A549 treated with AZD9567 at 1 μM for 4 hours (cell line): ENCODE results near the gene AGBL1. TPM values are rescaled to one million over a fixed set of nuclear protein-coding genes. Genes with fewer than 3 reads are reported as not detected.

Experiments used
- total RNA-seq: library from RNA; stranded (reverse); fragments of 200-300 nt; extraction: Qiagen RNA extraction; gene quantifications from 5 replicates; pipeline ENCODE4 v1.2.3, GENCODE V29; 2022; ENCODE audit not compliant: insufficient read depth

AGBL1 gene
- not detected in 5 replicates for total RNA-seq

GRCh38 chr15:86079508-86080266 lies at the start of gene AGBL1:
AGBL1 (plus strand) TSS chr15:86079871.

